ENCODE results near the gene BICRA. TPM values are rescaled to one million over a fixed set of nuclear protein-coding genes. Genes with fewer than 3 reads are reported as not detected.
A peak's percentile ranks its signal among the peaks of the same experiment; 100 is the strongest.

BICRA gene
- total RNA-seq, 1 donor from 2014 or later: 24.1 TPM

- TF ChIP-seq CTCF (IDR thresholded peaks at IDR 0.05; ENCODE audit: unreplicated experiment): no peak
- no peaks in the 10 kb centered on the region for H3K27me3 Mint-ChIP-seq (ENCODE audit: unreplicated experiment)
- no peak for DNase-seq (ENCODE audit: low spot score)
- H3K27ac Mint-ChIP-seq (ENCODE audit: unreplicated experiment): no peak overlapping the region
- no peaks in the 10 kb centered on the region for H3K9me3 Mint-ChIP-seq (ENCODE audit: unreplicated experiment)
- peaks cover 20% of the 10 kb centered on the region for H3K4me1 Mint-ChIP-seq (ENCODE audit: unreplicated experiment)
- H3K36me3 Mint-ChIP-seq (ENCODE audit: low read depth, unreplicated experiment): peaks cover 26% of the 10 kb centered on the region
- H3K4me3 Mint-ChIP-seq (ENCODE audit: unreplicated experiment): no peak overlapping the region
These were observed 38.0 kb downstream of the BICRA start for GRCh38 chr19:47646924-47647323.

- TF ChIP-seq CTCF (IDR thresholded peaks at IDR 0.05; ENCODE audit: unreplicated experiment): no peak
- Mint-ChIP-seq H3K4me1 (ENCODE audit: unreplicated experiment) (peaks cover 18% of the 10 kb centered on the region), H3K27me3 (ENCODE audit: unreplicated experiment) (peaks cover 3% of the 10 kb centered on the region), H3K27ac (ENCODE audit: unreplicated experiment) (no peak overlapping the region), H3K9me3 (ENCODE audit: unreplicated experiment) (no peaks in the 10 kb centered on the region), H3K4me3 (ENCODE audit: unreplicated experiment) (no peak overlapping the region), H3K36me3 (ENCODE audit: low read depth, unreplicated experiment) (peaks cover 26% of the 10 kb centered on the region)
- no peak for DNase-seq (ENCODE audit: low spot score)
These were observed 40.7 kb downstream of the BICRA start for GRCh38 chr19:47649588-47649987.

GRCh38 chr19:47650700-47651099, 41.8 kb downstream of the BICRA start:
- Mint-ChIP-seq H3K27ac (ENCODE audit: unreplicated experiment) (no peak overlapping the region), H3K36me3 (ENCODE audit: low read depth, unreplicated experiment) (peaks cover 26% of the 10 kb centered on the region), H3K27me3 (ENCODE audit: unreplicated experiment) (peaks cover 4% of the 10 kb centered on the region), H3K4me1 (ENCODE audit: unreplicated experiment) (peaks cover 7% of the 10 kb centered on the region), H3K9me3 (ENCODE audit: unreplicated experiment) (no peaks in the 10 kb centered on the region), H3K4me3 (ENCODE audit: unreplicated experiment) (no peak overlapping the region)
- no peak for TF ChIP-seq CTCF (IDR thresholded peaks at IDR 0.05; ENCODE audit: unreplicated experiment)
- DNase-seq (ENCODE audit: low spot score): no peak

GRCh38 chr19:47651132-47651531, 42.2 kb downstream of the BICRA start:
- peaks cover 7% of the 10 kb centered on the region for H3K4me1 Mint-ChIP-seq (ENCODE audit: unreplicated experiment)
- H3K9me3 Mint-ChIP-seq (ENCODE audit: unreplicated experiment): no peaks in the 10 kb centered on the region
- H3K4me3 Mint-ChIP-seq (ENCODE audit: unreplicated experiment): peak overlapping the region; percentile 29
- no peak for DNase-seq (ENCODE audit: low spot score)
- peaks cover 26% of the 10 kb centered on the region for H3K36me3 Mint-ChIP-seq (ENCODE audit: low read depth, unreplicated experiment)
- no peak overlapping the region for H3K27ac Mint-ChIP-seq (ENCODE audit: unreplicated experiment)
- TF ChIP-seq CTCF (IDR thresholded peaks at IDR 0.05; ENCODE audit: unreplicated experiment): no peak
- peaks cover 4% of the 10 kb centered on the region for H3K27me3 Mint-ChIP-seq (ENCODE audit: unreplicated experiment)

GRCh38 chr19:47651691-47652090, 42.8 kb downstream of the BICRA start:
- DNase-seq (ENCODE audit: low spot score): no peak
- TF ChIP-seq CTCF (IDR thresholded peaks at IDR 0.05; ENCODE audit: unreplicated experiment): no peak
- Mint-ChIP-seq H3K27ac (ENCODE audit: unreplicated experiment) (no peak overlapping the region), H3K4me3 (ENCODE audit: unreplicated experiment) (peak overlapping the region; percentile 29), H3K27me3 (ENCODE audit: unreplicated experiment) (peaks cover 4% of the 10 kb centered on the region), H3K36me3 (ENCODE audit: low read depth, unreplicated experiment) (peaks cover 22% of the 10 kb centered on the region), H3K4me1 (ENCODE audit: unreplicated experiment) (peaks cover 7% of the 10 kb centered on the region), H3K9me3 (ENCODE audit: unreplicated experiment) (no peaks in the 10 kb centered on the region)
